ELR (cell line): Measurements from ENCODE around the gene RRAGD.
"Not testable (repeated sequence)": the region's sequence is repeated elsewhere in the genome, so short reads cannot be mapped to it uniquely, and the experiment has no call there.

Source experiments
- DNase-seq: peaks from one replicate; pipeline ENCODE4 v3.0.0-alpha.2; 2015; ENCODE audit warnings: low read depth

Gene RRAGD

GRCh38 chr6:89411145-89412070 is 665 bp downstream of the RRAGD start:
- peak; percentile 25 for DNase-seq

DNA sequence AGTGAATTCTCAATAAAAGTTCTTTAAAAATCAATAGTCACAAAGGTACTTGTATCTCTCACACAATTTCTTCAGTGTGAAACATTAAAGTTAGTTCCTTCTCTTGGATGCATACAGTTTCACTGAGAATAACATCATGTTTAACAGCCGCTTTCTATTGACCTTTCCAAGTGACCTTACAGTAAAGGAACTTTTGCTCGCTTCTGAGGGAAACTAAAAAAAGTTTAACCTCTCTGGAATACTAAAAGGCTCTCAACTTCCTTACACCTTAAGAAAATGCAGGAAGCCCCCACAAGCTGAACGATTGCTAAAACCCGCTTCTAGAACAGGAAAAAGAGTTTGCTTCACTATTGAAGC is 1.3 kb downstream of the RRAGD start:
- DNase-seq = no peak

GRCh38 chr6:89410231-89410761 is 1.8 kb downstream of the RRAGD start:
- no peak for DNase-seq

DNA sequence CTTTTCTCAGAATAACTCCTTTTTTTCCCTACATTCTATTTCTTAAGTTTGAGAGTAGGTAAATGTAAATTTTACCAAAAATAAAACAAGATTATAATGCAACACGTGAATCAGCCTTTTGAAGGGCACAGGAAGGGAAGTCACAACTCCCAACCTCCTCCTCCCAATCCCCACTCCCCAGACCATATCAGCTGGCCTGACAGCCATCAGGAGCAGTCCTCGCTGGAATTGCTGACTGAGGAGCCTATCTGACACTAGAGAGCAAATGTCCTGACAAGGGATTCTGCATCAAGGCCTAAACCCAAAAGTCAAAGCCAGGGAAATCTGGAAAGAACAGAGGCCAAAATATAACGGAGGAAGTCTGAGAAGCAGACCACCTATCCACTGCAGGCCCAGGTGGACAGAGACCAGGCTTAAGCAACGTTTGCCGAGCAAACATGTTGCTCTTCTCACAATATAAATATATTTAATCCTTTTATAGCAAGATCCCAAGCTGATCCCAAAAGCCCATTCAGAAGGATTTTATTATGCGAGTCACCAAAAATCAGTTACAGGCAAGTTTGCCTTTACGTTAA is 2.5 kb downstream of the RRAGD start:
- DNase-seq = no peak

DNA sequence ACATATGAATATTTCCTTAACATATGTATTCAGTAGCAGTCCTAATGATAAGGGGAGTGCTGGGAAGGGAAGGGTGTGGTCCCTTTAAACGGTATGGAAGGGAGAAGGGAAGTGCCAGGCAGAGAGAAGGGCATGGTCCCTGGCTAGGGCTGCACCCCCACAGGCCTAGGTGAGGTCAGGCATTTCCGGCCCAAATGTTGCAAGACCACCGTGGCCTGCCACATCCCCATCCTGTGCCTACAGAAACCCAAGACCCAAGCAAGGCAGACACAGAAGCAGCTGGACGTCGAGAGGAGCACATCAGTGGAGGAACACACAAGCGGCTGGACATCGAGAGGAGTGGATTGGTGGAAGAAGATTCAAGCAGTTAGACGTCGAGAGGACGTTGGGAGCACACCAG is 5.9 kb downstream of the RRAGD start:
- DNase-seq = no peak

GRCh38 chr6:89404512-89404911 is 7.6 kb downstream of the RRAGD start:
- no peak for DNase-seq

GRCh38 chr6:89402776-89403175 is 9.3 kb downstream of the RRAGD start:
- DNase-seq = no peak

GRCh38 chr6:89400912-89401399 is 11.1 kb downstream of the RRAGD start:
- no peak for DNase-seq

GRCh38 chr6:89400050-89400449 is 12.0 kb downstream of the RRAGD start:
- no peak for DNase-seq

GRCh38 chr6:89398762-89399525 is 13.1 kb downstream of the RRAGD start:
- no peak for DNase-seq

GRCh38 chr6:89397884-89398283 is 14.2 kb downstream of the RRAGD start:
- not testable (repeated sequence) for DNase-seq

DNA sequence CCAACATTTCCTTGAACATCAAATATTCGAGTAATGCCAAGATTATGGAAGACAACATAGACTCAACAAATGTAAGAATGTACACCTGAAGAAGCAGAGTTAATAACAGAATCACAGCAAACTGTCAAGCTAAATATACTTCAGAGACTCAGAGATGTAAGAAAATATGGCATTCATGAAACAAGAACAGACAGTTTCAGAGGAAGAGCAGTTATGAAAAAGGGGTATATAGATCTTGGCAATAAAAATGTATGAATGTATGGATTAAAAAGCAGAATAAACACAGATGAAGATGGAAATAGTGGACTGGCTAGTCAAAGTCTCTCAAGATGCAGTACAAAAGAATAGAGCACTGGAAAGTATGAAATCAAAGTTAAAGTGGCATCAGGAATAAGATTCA is 18.4 kb downstream of the RRAGD start:
- no peak for DNase-seq

DNA sequence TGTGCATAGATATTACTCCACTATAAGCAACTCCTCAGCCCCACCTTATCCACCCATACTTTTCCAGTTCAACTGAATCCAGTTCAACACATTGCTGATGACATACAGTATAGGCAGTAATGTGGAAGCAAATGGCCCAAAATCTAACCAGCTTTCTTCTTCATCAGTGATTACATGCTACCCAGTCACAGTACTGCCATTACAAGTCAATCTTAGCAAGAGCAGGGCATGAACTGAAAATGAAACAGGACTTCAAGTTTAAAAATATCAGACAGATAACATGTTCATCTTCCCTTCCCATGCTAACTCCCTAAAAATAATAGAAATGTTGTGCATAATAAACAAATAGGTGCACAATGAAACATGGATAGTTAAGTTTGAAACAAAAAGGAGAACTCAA is 19.2 kb downstream of the RRAGD start:
- no peak for DNase-seq

- DNase-seq = no peak
These were observed 23.2 kb downstream of the RRAGD start for GRCh38 chr6:89388846-89389245.

DNA sequence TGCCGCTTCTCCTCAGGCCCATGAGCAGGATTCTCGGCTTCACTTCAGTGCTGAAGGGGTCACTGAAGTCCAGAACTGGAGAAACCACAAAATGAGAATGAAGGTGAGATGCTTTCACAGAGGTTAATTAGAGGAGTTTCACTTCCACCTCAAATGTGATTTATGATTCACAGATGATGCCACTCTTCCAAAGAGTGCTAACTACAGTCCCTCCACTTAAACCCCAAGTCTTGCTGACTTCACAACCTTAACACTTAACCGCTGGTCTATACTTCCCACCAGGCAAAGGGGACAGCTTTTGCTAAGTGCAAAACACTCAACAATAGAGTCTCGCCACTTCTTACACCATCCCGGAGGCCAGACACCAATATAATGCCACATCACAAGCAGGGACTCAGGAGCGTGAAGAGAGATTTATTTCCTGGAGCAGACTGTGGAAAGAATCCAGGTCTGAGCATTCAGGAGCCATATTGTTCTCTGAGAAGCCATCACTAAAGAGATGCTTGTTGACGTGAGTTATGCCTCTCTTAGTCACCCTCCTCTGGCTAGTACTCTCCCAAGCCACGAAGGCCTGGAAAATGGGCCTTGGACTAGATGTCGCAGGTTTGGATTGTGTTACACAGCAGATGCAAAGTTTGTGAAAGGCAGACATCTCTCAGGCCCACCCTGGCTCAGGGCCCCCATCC is 24.4 kb downstream of the RRAGD start:
- no peak for DNase-seq

DNA sequence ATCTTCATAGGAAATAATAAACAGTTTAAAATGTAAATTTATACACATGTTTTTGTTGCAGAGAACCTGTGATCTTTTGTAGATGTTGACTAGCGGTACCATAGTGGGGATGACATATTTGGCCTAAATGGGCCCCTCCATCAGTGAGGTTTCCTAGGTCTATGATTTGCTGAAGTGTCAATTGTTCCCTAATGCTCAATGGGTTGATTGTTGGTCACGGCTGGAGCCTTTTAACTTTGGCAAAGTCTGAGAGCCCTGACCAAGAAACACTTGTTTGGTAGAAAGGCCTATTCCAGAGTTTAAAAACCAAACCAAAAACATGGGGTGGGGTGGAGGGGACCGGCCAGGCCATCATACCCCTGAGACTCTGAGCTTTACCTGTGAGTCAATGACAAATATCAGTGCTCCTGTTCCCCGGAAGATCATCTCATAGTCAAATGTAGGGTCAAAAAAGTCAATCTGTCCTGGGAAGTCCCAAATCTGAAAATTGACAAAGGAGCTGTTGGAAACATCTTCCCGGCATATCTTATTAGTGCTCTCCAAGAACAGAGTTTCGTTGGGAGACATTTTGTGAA is 25.1 kb downstream of the RRAGD start:
- DNase-seq = no peak

- DNase-seq = no peak
These were observed 26.2 kb downstream of the RRAGD start for GRCh38 chr6:89385846-89386245.

DNA sequence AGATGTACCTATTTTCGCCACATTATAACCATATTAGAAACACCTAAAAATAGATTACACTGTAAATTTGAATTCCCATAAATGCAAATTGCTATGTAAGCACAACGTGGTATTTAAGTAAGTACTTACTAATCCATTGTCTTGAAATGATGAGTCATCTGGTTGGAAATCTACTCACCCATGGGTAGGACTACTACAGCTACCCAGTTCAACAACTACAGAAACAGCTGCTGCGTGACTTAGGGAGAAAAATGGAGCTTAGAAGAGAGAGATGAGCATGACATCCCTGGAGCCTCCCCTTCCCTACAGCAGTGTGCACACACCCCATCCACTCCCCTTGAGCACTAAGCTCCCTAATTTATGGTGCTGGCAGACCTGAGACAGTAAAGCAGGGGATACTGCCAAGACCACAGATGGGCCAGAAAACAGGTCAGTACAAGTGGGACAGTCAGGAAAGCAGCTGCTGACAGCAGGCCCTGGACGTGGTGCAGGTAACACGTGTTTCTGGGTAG is 26.9 kb downstream of the RRAGD start:
- DNase-seq = peak; percentile 52

GRCh38 chr6:89381031-89381430 is 31.0 kb downstream of the RRAGD start:
- no peak for DNase-seq

DNA sequence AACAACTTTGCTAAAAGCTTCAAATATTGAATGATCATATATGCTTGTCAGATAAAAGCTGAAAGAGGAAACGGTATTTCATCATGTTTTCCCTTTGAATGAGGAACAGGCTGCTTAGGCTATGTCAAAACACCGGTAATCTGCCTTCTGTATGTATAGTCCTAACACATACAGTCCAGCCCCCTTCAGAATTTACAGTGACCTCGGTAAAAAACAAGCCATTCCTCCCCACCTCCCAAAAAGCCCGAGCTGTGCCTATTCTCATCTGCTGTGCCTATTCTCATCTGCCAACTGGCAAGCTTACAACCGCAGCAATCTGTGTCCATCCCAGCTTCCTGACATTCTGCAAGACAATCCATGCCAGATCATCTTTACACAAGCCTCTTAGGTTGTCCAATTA is 32.8 kb downstream of the RRAGD start:
- no peak for DNase-seq

GRCh38 chr6:89378628-89379027 is 33.4 kb downstream of the RRAGD start:
- no peak for DNase-seq
